K562 (cell line): ENCODE measurements around the gene PI4K2B. TPM values are rescaled to one million over a fixed set of nuclear protein-coding genes. Genes with fewer than 3 reads are reported as not detected.

Source experiments
- ARID1B ChIP-seq: fragments of 450-650 bp; IDR thresholded peaks from 2 replicates; pipeline ENCODE4 v1.6.1; 2016; ENCODE audit warnings: antibody characterized with exemption, mild to moderate bottlenecking, inconsistent platforms
- CBFA2T3 ChIP-seq: fragments of 450-650 bp; IDR thresholded peaks from 2 replicates; pipeline ENCODE4 v1.6.1; 2017
- CBX3 ChIP-seq, 2 experiments: IDR thresholded peaks; 1 replicate in 1 of 2; 2 replicates in 1 of 2; pipeline ENCODE4 v1.6.1; 2012; ENCODE audit warnings: inconsistent platforms in 2 of 2, low read length in 2 of 2, borderline replicate concordance in 1 of 2, control low read depth in 1 of 2
- HMG20A ChIP-seq: fragments of 450-650 bp; formaldehyde crosslinking; conservative IDR thresholded peaks from 2 replicates; pipeline ENCODE4 v1.4.0; 2020; ENCODE audit warnings: mild to moderate bottlenecking, mixed read lengths
- MEF2A ChIP-seq: IDR thresholded peaks from 2 replicates; pipeline ENCODE4 v1.6.1; 2011; ENCODE audit warnings: low read depth, mild to moderate bottlenecking, low read length, moderate library complexity; ENCODE audit not compliant: control insufficient read depth
- MTA1 ChIP-seq: fragments of 450-650 bp; IDR thresholded peaks from 2 replicates; pipeline ENCODE4 v1.6.1; 2017; ENCODE audit warnings: borderline replicate concordance
- NFE2 ChIP-seq: IDR thresholded peaks from 2 replicates; pipeline ENCODE4 v1.6.1; 2014; ENCODE audit warnings: antibody characterized with exemption, low read depth
- PHF20 ChIP-seq: fragments of 450-650 bp; IDR thresholded peaks from 2 replicates; pipeline ENCODE4 v1.6.1; 2018; ENCODE audit not compliant: partially characterized antibody
- TAL1 ChIP-seq: fragments of 450-650 bp; IDR thresholded peaks from 2 replicates; pipeline ENCODE4 v1.6.1; 2016; ENCODE audit warnings: mild to moderate bottlenecking
- ZNF324 ChIP-seq: fragments of 250-450 bp; sonication (Bioruptor Pico); IDR thresholded peaks from 2 replicates; pipeline ENCODE4 v1.4.0; 2020; ENCODE audit warnings: mild to moderate bottlenecking
- polyA plus RNA-seq, 8 experiments: library from polyadenylated mRNA; depleted of rRNA in 4 of 8; stranded (reverse) in 5 of 8; unstranded in 3 of 8; fragments of >200 nt; fragmentation: Nextera tagmentation in 2 of 8; fragmentation: Illumina TruSeq in 1 of 8; extraction: Ambion mirVana in 2 of 8; extraction: Trizol in 1 of 8; gene quantifications; 2 replicates each; pipeline versions ENCODE4 v1.2.1 to v1.2.3, GENCODE V29; 2011 to 2014; ENCODE audit warnings: inconsistent platforms in 1 of 8, missing spikeins in 1 of 8
- total RNA-seq, 7 experiments: library from RNA; depleted of rRNA in 6 of 7; stranded (reverse); fragments of >200 nt in 6 of 7; fragmentation: Illumina TruSeq in 2 of 7; extraction: Trizol in 2 of 7; gene quantifications; 2 replicates each; pipeline versions ENCODE4 v1.2.1 to v1.2.3, GENCODE V29; 2011 to 2021; ENCODE audit warnings: low replicate concordance in 1 of 7
- TF ChIP-seq, protein P1 (sequence below): sonication (generic); formaldehyde crosslinking; IDR thresholded peaks from 2 replicates; pipeline ENCODE4 v1.8.1; 2023; ENCODE audit warnings: missing genetic modification reagents, mild to moderate bottlenecking, borderline replicate concordance
- TF ChIP-seq, protein P2 (sequence below): IDR thresholded peaks from 2 replicates; pipeline ENCODE4 v1.6.1; 2012; ENCODE audit warnings: low read depth, low read length, improper control_type of control experiment, borderline replicate concordance

The PI4K2B gene
- total and polyA plus RNA-seq, 9 of the 15 experiments (the other 6 are each of a cell fraction or from before 2014, with no cell fraction given): 4.5 to 21.4 (median 16.5) TPM

DNA sequence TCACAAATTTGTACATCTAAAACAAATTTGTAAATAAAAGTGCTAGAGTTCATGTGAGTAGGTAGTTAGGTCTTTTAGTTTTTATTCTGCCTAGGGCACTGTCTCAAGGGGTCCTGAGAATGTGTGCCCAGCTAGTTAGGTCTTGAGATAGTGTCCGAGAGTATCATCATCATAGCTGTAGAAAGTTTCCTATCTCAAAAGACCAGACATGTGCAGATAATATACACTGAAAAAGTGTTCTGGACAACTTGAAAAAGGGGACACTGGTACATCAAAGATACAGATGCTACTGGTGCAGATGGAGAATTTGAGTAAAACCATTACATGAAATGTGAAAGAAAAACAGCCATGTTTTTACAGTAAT is 77.0 kb downstream of the PI4K2B start (continued):
- TF ChIP-seq, protein P1, sequence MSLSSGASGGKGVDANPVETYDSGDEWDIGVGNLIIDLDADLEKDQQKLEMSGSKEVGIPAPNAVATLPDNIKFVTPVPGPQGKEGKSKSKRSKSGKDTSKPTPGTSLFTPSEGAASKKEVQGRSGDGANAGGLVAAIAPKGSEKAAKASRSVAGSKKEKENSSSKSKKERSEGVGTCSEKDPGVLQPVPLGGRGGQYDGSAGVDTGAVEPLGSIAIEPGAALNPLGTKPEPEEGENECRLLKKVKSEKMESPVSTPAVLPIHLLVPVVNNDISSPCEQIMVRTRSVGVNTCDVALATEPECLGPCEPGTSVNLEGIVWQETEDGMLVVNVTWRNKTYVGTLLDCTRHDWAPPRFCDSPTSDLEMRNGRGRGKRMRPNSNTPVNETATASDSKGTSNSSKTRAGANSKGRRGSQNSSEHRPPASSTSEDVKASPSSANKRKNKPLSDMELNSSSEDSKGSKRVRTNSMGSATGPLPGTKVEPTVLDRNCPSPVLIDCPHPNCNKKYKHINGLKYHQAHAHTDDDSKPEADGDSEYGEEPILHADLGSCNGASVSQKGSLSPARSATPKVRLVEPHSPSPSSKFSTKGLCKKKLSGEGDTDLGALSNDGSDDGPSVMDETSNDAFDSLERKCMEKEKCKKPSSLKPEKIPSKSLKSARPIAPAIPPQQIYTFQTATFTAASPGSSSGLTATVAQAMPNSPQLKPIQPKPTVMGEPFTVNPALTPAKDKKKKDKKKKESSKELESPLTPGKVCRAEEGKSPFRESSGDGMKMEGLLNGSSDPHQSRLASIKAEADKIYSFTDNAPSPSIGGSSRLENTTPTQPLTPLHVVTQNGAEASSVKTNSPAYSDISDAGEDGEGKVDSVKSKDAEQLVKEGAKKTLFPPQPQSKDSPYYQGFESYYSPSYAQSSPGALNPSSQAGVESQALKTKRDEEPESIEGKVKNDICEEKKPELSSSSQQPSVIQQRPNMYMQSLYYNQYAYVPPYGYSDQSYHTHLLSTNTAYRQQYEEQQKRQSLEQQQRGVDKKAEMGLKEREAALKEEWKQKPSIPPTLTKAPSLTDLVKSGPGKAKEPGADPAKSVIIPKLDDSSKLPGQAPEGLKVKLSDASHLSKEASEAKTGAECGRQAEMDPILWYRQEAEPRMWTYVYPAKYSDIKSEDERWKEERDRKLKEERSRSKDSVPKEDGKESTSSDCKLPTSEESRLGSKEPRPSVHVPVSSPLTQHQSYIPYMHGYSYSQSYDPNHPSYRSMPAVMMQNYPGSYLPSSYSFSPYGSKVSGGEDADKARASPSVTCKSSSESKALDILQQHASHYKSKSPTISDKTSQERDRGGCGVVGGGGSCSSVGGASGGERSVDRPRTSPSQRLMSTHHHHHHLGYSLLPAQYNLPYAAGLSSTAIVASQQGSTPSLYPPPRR (CRISPR knock-in tag): no peak
- TF ChIP-seq ZNF324 (CRISPR knock-in tag) (no peak), NFE2 (no peak), MTA1 (no peak), TAL1 (no peak; the same call in 1 of the 2 replicates), CBFA2T3 (peak; percentile 55), ARID1B (peak; percentile 50), CBX3 (IDR thresholded peaks at IDR 0.05; ENCODE audit: borderline replicate concordance in 1 of 2, low read length in 2 of 2) (no peak), MEF2A (no peak), HMG20A (CRISPR knock-in tag) (no peak), PHF20 (no peak)
- TF ChIP-seq, protein P2, sequence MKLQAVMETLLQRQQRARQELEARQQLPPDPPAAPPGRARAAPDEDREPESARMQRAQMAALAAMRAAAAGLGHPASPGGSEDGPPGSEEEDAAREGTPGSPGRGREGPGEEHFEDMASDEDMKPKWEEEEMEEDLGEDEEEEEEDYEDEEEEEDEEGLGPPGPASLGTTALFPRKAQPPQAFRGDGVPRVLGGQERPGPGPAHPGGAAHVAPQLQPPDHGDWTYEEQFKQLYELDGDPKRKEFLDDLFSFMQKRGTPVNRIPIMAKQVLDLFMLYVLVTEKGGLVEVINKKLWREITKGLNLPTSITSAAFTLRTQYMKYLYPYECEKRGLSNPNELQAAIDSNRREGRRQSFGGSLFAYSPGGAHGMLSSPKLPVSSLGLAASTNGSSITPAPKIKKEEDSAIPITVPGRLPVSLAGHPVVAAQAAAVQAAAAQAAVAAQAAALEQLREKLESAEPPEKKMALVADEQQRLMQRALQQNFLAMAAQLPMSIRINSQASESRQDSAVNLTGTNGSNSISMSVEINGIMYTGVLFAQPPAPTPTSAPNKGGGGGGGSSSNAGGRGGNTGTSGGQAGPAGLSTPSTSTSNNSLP: no peak
- TF ChIP-seq, all 486 proteins: peak for 7
